ENCODE results near the gene VKORC1.

VKORC1 gene

DNA sequence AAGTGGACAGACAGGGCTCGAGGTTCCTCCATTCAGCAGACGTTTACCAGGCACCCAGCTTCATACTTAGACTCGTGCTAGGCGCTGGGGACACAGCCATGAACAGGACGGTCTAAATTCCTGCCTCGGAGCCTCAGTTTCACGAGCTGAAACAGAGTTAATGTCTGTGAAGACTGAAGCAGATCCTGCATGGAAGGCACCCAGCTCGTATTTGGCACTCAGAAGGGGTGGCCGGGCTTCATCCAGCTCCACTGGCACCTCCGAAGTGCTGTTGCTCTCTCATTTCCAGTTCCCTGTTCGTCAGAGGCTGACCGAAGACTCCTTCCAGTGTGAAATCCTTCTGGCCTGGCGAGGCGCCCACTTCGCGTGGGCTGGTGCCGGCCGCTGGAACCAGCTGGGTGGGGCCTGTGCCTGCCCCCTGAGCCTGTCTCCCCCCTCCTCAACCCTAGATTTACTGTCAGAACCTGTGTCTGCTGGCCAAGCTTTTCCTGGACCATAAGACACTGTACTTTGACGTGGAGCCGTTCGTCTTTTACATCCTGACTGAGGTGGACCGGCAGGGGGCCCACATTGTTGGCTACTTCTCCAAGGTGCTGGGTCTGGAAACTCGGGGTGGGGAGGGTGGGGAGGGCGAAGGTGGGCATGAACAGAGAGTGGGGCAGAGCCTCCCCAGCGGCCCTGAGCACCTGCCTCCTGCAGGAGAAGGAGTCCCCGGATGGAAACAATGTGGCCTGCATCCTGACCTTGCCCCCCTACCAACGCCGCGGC lies 35.2 kb upstream of the VKORC1 start:
- DNase-seq = peak; percentile 83

- peak; percentile 93 for DNase-seq
Measured at GRCh38 chr16:31128711-31129567, 34.3 kb upstream of the VKORC1 start.

- DNase-seq = no peak
Measured at GRCh38 chr16:31127182-31127581, 32.6 kb upstream of the VKORC1 start.

GRCh38 chr16:31125844-31126243 lies 31.2 kb upstream of the VKORC1 start:
- no peak for DNase-seq

DNA sequence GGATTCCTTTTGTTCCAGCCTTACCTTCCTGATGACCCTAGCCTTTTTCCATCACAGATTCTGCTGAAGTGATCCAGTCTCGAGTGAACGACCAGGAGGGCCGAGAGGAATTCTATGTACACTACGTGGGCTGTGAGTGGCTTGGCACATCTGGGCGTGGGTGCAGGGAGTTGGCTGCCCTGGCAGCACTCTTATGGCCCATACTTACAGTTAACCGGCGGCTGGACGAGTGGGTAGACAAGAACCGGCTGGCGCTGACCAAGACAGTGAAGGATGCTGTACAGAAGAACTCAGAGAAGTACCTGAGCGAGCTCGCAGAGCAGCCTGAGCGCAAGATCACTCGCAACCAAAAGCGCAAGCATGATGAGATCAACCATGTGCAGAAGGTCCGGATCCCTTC lies 25.5 kb upstream of the VKORC1 start:
- DNase-seq = no peak

DNA sequence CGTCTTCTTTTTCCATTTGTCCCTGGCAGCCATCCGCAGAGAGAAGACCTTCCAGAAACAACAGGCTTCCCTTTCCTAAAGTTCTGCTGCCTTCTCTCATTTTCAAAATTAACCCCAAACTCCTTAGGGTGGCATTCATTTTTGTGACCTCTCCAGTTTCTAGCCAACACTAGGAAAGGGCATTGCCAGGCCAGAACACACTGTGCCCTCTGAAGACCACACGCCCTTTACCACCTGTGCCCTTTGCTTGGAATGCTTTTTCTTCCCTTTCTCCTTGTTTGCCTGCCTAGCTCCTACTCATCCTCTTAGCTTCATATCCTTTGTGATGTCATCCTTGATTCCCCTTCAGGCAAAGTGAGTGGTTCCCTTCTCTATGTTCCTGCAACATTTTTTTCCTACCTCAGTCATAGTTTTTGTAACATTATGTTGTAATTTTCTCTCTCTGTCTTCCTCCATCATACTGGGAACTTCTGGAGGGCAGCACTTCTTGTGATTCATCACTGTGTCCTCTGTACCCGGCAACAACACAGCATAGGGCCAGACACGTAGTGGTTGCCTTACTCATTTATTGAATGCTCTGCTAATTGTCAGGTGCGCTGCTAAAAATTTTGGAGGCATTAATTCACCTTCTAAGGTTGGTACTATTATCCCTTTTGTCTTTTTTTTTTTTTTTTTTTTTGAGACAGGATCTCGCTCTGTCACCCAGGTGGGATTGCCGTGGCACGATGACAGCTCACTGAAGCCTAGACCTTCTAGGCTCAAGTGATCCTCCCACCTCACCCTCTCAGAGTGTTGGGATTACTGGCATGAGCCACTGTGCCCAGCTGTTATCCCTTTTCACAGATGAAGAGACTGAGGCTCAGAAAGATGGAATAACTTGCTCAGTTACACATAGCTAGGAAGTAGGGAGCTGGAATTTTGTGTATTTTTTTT lies 23.9 kb upstream of the VKORC1 start:
- DNase-seq = peak; percentile 94

DNA sequence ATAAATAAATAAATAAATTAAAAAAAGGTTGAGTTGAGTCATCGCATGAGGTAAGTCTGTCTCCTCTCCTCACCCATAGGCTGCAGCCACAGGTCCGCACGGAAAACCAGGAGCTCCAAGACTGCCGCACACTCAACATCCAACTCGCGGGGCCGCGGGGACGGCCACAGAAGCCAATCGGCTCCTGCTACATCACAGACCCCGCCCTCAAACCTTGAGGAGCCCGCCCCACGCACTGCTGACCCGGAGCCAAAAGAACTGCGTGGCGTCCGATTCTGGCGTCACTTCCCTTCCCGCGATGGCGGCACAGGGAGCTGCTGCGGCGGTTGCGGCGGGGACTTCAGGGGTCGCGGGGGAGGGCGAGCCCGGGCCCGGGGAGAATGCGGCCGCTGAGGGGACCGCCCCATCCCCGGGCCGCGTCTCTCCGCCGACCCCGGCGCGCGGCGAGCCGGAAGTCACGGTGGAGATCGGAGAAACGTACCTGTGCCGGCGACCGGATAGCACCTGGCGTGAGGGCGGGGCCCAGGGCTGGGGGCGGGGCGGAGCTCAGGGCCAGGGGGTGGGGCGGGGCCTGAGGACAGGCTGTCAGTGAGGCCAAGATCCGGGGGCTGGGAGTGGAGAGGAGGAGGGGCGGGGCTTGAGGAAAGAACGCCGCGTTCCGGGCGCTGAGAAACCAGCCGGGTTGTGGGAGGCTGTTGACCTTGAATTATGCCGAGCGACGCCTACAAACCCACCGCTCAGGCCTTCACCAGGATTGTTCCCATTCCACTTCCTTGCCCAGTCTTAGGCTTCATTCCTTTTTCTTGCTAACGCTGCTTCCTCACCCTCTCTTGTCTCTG lies 23.0 kb upstream of the VKORC1 start, which contains the start of gene KAT8:
Gene KAT8 (plus strand): TSS at position 281 of the 839 bp plus-strand sequence. CDS start 18 bp downstream, at position 299.
- DNase-seq = peak; percentile 99

GRCh38 chr16:31114468-31114867 lies 19.9 kb upstream of the VKORC1 start:
- DNase-seq = no peak

- DNase-seq = peak; percentile 91
Measured at GRCh38 chr16:31113121-31114120, 18.8 kb upstream of the VKORC1 start.

DNA sequence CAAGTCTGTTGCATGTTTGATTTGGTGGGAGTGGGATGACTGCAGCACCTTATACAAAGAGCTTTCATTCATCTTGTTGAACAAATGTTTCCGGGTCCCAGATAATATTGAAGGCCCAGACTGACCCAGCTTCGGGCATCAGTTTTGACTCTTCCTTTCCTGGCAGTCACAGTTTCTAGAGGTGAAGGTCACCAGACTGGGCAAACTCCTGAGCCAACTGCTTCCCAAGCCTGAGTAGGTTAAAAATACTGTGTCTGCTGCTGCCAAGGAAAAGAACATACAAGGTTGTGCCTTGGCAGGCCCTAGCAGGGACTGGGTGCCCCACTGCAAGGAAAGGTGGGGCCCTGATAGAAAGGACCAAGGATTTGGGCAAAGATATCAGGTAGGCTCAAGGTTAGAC lies 18.1 kb upstream of the VKORC1 start:
- no peak for DNase-seq

- no peak for DNase-seq
Measured at GRCh38 chr16:31111881-31112466, 17.4 kb upstream of the VKORC1 start.

GRCh38 chr16:31110106-31111034 lies 15.8 kb upstream of the VKORC1 start:
- DNase-seq = no peak

DNA sequence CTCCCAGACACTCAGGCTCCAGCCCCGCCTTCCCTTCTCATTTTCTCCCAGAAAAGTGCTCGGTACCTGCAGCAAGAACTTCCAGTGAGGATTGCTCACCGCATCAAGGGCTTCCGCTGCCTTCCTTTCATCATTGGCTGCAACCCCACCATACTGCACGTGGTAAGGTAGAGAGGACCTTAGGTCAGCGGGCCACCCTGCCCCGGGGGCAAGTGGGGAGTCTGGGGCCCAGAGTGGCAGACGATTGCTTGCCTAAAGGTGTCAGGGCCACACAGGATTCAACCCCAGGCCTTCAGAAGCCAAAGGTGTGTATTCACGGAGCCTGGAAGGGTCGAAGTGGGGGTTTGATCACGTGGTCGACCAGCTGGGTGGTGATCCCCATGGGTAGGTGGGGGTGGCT lies 15.0 kb upstream of the VKORC1 start:
- DNase-seq = no peak

- DNase-seq = no peak
Measured at GRCh38 chr16:31108794-31109558, 14.4 kb upstream of the VKORC1 start.

- DNase-seq = peak; percentile 83
Measured at GRCh38 chr16:31108035-31108793, 13.6 kb upstream of the VKORC1 start, which contains the start of gene BCKDK. Gene BCKDK, plus strand, starts transcription at chr16:31108386. Its CDS starts 838 bp downstream, at chr16:31109224.

DNA sequence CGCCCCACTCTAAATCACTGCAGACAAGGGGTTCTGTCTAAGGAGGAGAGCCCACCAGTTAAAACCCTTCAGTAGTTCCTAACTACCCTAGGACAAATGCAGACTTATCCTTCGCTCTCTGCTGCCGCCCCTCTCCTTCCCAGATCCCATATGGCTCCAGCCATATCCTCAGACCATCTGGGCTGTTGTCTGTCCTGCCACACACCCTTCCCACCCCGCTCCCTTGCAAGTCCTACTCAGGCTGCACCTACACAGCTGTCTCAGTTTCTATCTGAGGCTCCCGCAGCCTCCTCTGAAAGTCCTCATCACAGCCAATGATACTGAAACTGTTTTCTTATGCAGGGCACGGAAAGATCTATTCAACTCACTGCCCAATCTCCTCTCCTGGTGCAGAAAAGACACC lies 12.9 kb upstream of the VKORC1 start:
- DNase-seq = peak; percentile 9

Data from inflammatory macrophage treated with lipopolysaccharide for 4 hours (primary cell).